Transverse colon (tissue), 4 donors: Measurements from ENCODE around the gene DNMT3L.

Experiments used
- POLR2A ChIP-seq: fragments of 450-650 bp; IDR thresholded peaks from one replicate; pipeline ENCODE4 v1.6.1; 2016; ENCODE audit warnings: antibody characterized with exemption, mild to moderate bottlenecking, moderate library complexity
- POLR2AphosphoS5 ChIP-seq, 3 donors: sonication (generic); formaldehyde crosslinking; IDR thresholded peaks; one replicate each; pipeline ENCODE4 v1.6.1; 2016; ENCODE audit warnings: antibody characterized with exemption in 3 of 3
- TF ChIP-seq, protein P1 (sequence below), 5 experiments: fragments of 200-600 bp in 3 of 5; fragments of 450-650 bp in 2 of 5; sonication (generic) in 3 of 5; IDR thresholded peaks; 1 replicate in 2 of 5; 2 replicates in 3 of 5; pipeline ENCODE4 v1.5.1; 2016 to 2017; ENCODE audit warnings: antibody characterized with exemption in 5 of 5, inconsistent platforms in 3 of 5, mild to moderate bottlenecking in 2 of 5, moderate library complexity in 1 of 5

DNA sequence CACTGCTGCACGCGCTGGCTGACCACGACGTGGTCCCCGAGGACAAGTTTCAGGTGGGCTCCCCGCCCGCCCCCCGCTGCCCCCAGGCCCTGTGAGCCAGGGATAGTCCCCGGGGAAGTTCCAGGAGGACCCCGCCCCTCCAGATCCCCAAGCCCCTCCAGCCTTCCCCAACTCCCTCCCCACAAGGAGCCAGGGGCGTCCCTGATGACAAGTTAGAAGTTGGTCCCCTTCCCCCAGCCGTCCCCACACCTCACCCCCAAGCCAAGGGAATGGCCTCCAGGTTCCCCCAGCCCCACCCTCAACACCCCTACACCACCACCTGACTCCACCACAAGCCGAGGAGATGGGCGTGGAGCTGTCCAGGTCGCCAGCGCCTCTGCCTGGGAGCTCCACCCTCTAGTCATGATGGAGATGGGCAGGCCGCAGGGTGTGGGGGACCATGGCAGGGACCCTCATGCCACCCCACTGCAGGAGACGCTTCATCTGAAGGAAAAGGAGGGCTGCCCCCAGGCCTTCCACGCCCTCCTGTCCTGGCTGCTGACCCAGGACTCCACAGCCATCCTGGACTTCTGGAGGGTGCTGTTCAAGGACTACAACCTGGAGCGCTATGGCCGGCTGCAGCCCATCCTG lies 24.5 kb upstream of the DNMT3L start:
- TF ChIP-seq, protein P1, sequence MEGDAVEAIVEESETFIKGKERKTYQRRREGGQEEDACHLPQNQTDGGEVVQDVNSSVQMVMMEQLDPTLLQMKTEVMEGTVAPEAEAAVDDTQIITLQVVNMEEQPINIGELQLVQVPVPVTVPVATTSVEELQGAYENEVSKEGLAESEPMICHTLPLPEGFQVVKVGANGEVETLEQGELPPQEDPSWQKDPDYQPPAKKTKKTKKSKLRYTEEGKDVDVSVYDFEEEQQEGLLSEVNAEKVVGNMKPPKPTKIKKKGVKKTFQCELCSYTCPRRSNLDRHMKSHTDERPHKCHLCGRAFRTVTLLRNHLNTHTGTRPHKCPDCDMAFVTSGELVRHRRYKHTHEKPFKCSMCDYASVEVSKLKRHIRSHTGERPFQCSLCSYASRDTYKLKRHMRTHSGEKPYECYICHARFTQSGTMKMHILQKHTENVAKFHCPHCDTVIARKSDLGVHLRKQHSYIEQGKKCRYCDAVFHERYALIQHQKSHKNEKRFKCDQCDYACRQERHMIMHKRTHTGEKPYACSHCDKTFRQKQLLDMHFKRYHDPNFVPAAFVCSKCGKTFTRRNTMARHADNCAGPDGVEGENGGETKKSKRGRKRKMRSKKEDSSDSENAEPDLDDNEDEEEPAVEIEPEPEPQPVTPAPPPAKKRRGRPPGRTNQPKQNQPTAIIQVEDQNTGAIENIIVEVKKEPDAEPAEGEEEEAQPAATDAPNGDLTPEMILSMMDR (IDR thresholded peaks at IDR 0.05), result no peak
- no peak for TF ChIP-seq POLR2A
- TF ChIP-seq POLR2AphosphoS5 (IDR thresholded peaks at IDR 0.05), result no peak
